GM18511 (cell line): ENCODE measurements around the gene TMEM187.

Experiments used
- ATAC-seq: cut with Tn5 transposase; IDR thresholded peaks from one replicate; pipeline ENCODE4 v1.9.1; 2021; ENCODE audit warnings: mild to moderate bottlenecking, moderate library complexity; ENCODE audit not compliant: unreplicated experiment

The TMEM187 gene, protein sequence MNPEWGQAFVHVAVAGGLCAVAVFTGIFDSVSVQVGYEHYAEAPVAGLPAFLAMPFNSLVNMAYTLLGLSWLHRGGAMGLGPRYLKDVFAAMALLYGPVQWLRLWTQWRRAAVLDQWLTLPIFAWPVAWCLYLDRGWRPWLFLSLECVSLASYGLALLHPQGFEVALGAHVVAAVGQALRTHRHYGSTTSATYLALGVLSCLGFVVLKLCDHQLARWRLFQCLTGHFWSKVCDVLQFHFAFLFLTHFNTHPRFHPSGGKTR

GRCh38 chrX:153972368-153973126, at the start of gene TMEM187:
Gene TMEM187, plus strand, starts transcription at chrX:153972754. Its CDS starts 9,309 bp downstream, at chrX:153982063.
- peak; percentile 54 for ATAC-seq

DNA sequence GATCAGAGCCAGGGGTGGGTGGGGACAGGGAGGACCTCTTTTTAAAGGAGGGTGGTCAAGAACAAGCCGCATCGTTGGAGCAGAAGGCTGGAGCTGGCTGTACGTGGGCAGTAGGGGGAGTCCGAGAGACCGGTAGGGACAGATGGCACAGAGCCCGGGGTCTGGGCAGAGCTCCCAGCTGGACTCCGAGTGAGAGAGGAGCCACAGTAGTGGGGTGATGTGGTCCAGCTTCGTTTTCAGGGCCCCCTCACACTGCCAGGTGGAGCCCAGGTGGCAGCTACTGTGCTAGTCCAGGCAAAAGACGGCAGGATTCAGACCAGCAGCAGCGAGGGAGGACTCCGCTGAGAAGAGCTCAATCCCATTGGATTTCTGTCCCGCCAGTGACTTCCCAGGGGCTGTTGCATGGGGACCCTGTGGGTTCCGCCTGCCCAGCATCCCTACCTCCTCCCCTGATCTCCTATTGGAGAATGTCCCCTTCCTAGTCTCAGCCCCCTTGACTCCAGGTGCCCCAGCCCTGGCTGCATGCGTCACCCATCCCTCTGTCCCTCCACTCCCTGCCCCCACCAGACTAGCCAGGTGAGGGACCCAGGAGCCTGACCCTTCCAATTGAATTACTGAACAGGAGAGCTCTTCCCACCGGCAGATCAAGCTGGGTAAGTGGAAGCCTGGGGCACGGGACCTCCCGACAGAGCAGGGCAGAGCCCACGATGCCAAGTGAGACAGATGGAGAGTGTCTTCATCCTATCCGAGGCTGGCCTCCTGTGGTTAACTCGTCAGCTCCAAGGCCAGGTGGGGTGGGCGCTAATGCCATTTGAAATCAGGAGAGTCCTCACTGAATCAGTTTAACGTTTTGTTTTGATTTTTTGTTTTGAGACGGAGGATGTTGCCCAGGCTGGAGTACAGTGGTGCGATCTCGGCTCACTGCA, 49.4 kb upstream of the TMEM187 start:
- no peak for ATAC-seq

DNA sequence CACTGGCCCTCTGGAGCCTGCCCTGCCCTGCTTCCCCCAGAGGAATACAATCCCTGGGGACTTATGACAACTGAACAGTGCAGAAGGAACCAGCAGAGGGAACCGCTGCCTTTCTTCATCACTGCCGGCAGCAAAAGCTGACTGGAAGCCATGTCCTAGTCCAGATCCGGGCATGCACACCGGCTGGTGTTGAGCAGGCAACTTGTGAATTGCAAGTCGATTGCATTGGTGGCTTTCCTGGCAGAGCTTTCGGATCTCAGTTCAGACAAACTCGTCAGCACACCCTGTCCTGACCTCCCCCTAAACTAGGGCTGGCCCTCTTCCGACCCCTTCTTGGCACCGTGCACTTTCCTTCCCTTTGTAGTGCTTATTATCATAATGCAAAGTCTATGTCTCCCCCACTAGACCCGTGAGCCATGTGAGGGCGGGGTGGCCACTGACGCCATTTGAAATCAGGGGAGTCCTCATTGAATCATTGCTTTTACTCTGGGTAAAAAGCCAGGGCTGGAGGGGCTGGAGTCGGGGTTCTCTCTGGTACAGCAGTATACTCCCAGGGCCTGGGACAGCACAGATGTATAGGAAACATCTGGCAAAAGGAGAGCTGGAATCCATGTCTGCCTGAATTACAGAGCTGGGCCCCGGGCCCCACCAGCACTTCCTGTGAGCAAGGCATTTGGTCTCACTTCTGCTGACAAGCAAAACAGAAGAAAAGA, 48.2 kb upstream of the TMEM187 start:
- ATAC-seq, result no peak

GRCh38 chrX:153925387-153925738, 47.2 kb upstream of the TMEM187 start:
- ATAC-seq, result no peak

DNA sequence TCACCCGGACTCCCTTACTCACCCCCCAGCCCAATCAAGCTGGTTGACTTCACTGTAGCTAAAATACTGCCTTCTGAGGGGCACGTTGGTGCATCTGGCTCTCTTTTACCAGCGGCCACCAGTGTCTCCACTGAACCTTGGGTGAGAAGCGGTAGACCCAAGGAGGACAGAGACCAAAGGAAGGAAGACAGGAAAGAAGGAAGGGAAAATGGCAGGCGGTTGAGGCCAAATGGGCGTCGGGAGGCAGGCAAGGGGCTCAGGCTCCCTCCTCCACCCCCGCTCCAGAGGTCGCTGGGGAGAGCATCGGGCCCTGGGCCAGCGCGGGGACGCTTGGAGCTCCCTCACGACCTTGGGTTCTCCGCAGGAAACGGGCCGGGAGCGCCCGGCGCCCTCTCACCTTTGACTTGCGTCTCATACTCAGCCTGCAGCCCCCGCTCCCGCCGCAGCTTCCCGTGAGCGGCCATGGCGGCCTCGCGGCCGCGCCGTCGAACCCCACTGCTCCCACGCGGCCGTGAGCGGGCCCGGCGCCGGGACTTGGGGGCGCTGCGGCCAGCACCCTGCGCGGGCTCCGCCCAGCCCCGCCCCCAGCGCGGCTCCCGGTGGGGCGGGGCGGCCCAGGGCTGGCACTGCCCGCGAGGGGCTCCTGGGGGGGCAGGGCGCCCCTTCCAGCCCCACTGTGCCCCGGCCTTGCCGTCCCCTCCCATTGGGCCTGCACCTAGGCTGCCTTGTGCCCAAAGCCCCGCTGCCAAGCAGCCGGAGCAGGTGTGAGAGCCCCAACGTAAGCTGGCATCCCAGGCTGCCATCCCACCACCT, 46.6 kb upstream of the TMEM187 start, which contains the start of gene ARHGAP4:
ARHGAP4 (minus strand) TSS at position 526 of the 813 bp plus-strand sequence; CDS start at position 464, 62 bp downstream.
- peak; percentile 18 for ATAC-seq

DNA sequence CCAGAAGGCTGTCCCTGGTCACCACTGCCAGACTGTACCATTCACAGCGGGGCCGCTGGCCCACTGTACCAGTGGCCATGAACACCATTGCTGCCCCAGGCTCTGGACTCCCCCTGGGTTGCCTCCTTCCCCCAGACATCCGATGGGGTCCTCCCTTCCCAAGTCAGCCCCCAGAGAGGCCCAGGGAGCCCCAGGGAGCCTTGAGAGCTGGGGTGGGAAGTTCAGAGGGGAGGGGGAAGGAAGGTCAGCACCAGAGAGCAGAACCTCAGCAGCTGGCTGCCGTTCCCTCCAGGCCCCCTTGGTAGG, 46.0 kb upstream of the TMEM187 start:
- ATAC-seq, result no peak

DNA sequence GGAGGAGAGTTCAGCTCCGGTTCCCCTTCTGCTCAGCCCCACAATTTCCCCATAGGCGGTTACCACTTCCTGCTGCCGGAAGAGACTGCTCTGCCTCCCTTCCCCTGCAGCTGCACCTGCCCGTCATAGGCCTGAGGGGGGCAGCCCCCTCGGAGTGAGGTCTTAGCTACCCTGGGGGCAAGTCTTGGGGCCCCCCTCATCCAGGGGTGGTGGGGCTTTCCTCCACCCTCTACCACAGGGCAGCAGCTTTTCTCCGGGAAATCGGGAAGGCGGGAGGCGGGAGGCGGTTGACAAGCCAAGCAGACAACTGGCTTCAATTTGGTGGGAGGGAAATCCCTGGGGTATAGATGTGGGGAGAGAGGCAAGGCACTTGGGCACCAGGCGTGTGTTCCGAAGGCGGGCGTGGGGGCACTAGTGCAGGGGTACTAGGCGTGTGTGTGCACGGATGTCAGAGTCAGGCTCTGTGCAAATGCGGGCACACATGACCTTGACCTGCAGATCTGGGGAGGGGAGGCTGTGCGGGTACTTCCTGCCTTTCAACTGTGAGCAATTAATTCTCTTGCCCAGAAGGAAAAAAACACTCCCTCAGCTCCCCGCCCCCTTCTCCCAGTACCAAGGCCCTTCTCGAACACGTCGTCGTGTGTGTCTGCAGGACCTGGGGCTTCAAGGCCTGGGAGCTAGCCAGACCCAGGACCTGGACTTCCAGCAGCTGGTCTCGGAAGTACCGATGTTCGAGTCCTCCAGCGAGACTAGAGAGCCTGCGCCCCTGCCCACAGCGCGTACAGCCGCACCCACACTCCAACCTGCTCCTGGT, 45.5 kb upstream of the TMEM187 start:
- peak; percentile 49 for ATAC-seq

DNA sequence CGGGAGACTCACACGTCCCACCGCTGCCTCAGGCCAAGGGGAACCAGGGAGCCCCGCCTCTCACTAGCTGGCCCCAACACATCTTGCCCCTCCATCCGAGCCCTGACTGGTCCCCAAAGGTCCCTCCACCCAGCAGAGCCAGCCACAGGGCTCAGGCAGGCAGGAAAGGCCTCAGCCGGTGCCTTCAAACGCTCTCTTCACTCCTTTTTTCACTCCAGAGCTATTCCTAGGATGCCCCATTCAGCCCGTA, 45.0 kb upstream of the TMEM187 start:
- ATAC-seq, result no peak

DNA sequence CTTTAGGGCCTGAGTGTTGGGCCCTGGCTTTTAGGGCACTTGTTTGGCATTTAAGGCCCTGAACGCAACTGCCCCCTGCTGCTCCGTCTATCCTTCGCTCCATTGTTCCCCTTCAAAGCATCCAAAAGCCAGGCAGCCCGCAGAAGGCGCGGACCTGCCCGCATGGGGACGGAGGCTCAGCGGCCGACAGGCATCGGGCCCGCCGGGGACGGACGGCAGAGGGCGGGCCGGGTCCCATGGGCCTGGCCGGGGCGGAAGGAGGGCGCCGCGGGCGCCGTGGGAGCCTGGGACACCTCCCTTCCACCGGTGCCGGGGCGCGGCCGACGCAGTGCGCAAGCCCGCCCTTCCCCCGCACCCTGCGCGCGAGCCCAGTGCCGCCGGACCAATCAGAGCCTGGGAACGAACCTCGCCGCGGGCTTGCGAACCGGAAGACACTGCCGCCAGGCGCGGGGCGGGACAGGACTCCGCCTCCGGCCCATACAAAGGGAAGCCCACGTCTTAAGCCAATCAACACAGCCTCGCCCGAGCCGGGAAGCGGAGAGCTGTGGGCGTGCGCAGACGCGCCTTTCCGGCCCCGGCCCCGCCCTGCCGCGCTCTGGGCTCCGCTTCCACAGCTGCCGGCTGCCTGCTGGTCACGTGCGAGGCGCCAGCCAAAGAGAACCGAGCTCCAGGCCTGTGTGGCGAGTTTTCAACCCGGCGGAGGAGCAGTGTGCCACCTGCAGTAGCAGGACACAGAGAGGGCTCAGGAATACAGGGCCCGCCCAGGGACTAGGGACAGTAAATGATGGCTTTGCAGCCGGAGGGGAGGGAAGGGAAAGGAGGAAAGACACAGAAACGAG, 44.4 kb upstream of the TMEM187 start:
- peak; percentile 69 for ATAC-seq

- no peak for ATAC-seq
Measured at GRCh38 chrX:153928846-153929245, 43.7 kb upstream of the TMEM187 start.

DNA sequence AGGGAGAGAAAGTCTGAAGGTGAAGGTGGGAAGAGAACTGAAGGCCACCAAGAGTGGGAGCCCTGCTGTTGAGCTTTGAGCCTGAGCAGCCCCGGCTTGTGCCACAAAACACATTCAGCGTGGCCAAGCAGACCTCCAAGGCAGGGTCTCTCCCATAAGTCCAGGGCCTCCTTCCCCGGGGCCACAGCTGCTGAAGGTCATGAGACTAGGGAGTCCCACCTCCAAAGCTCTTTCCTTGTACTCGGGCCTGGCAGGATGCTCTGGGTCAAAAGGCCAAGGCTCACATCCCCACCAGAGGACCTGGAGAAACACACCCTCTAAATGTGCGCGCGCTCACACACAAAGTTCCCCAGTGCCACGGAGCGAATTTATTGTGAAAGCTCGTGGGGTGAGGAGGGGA, 43.0 kb upstream of the TMEM187 start:
- no peak for ATAC-seq

- no peak for ATAC-seq
Measured at GRCh38 chrX:153930011-153930910, 42.3 kb upstream of the TMEM187 start.

DNA sequence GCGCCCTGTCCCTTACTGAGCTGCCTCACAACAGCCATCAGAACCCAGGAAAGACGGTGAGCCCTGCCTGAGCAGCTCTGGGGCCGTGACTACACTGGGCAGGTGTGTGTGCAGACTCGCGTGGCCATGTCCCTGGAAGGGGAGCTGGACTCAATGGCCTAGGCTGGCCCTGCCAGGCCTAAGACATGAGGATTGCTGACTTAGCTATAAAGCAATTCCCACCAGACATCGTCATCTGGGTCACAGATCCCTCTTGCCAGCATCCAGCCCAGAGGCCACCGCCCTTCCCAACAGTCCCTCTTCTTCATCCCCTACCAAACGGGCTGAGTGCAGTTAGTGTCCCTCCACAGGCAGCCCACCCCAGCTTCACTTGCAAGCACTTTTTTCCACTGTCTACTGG, 41.4 kb upstream of the TMEM187 start:
- no peak for ATAC-seq

DNA sequence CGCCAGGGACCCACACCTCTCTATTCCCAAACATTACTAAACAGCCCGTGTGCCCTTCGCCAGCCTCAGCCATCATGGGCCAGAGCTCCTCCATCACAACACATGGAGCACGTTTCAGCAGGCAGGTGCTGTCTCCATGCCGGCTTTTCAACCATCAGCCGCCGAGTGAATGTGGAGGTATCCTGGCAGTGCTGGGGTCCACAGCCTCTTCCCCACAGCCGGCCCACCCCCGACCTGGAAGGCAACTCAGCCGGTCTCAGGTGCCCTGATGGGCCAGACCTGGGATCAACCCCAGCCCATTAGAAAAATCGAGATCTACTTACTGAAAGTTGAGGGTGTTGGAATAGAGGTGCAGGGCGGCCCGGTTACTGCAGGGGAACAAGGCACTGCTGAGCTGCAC, 40.8 kb upstream of the TMEM187 start:
- no peak for ATAC-seq

GRCh38 chrX:153932220-153932915, 40.2 kb upstream of the TMEM187 start:
- no peak for ATAC-seq

- no peak for ATAC-seq
Measured at GRCh38 chrX:153933748-153934147, 38.8 kb upstream of the TMEM187 start.

- peak; percentile 20 for ATAC-seq
Measured at GRCh38 chrX:153934148-153934761, 38.3 kb upstream of the TMEM187 start.
